Gastroesophageal sphincter (tissue), 3 donors: ENCODE data around the gene ENOSF1.

Experiments used
- CTCF ChIP-seq, 4 experiments: fragments of 200-600 bp in 2 of 4; fragments of 450-650 bp in 2 of 4; sonication (generic) in 1 of 4; IDR thresholded peaks; one replicate each; pipeline ENCODE4 v1.5.1; 2017 to 2019; ENCODE audit warnings: antibody characterized with exemption in 4 of 4, mild to moderate bottlenecking in 2 of 4, moderate library complexity in 2 of 4
- EP300 ChIP-seq: sonication (generic); formaldehyde crosslinking; IDR thresholded peaks from one replicate; pipeline ENCODE4 v1.6.1; 2017; ENCODE audit warnings: antibody characterized with exemption, mild to moderate bottlenecking
- POLR2A ChIP-seq, 2 donors: fragments of 450-650 bp; IDR thresholded peaks; one replicate each; pipeline ENCODE4 v1.6.1; 2017; ENCODE audit warnings: antibody characterized with exemption in 2 of 2, mild to moderate bottlenecking in 2 of 2, moderate library complexity in 1 of 2
- POLR2AphosphoS5 ChIP-seq: sonication (generic); formaldehyde crosslinking; IDR thresholded peaks from one replicate; pipeline ENCODE4 v1.6.1; 2017; ENCODE audit warnings: antibody characterized with exemption

GRCh38 chr18:635171-635570 lies 77.3 kb downstream of the ENOSF1 start:
- TF ChIP-seq CTCF (IDR thresholded peaks at IDR 0.05), result no peak
- no peak for TF ChIP-seq POLR2A (IDR thresholded peaks at IDR 0.05)
- TF ChIP-seq EP300, result no peak
- no peak for TF ChIP-seq POLR2AphosphoS5
